ENCODE results near the gene RRAGD.

The RRAGD gene

GRCh38 chr6:89411145-89412070 is 665 bp downstream of the RRAGD start:
- Histone ChIP-seq H3K36me3 (ENCODE audit: control insufficient read depth in 2 of 2, insufficient read depth in 1 of 2, low read length in 2 of 2) (no peaks in the 10 kb centered on the region), H3K4me3 (ENCODE audit: low read depth, low read length) (peak overlapping the region; percentile 85), H3K9me3 (ENCODE audit: control insufficient read depth, insufficient read depth, low read depth, low read length) (no peaks in the 10 kb centered on the region), H3K27ac (ENCODE audit: extremely low read depth, low read depth, low read length) (peak overlapping the region; percentile 83), H3K4me1 (ENCODE audit: control insufficient read depth, insufficient read depth, low read length) (peaks cover 14% of the 10 kb centered on the region)
- ChIA-PET CTCF (interaction anchor here (0.6 to 2.5 kb wide), 10 partner anchors 21 to 1068 kb away, joined by 3 to 18 read pairs (median 3); no protein-coding TSS in a partner anchor), POLR2A (interaction anchor here (0.7 to 2.2 kb wide), 10 partner anchors 19 to 331 kb away, joined by 3 to 6 read pairs (median 3); partner anchors contain the start of genes PM20D2, PNRC1 and SRSF12)
- TF ChIP-seq KLF16 (tag by site-specific recombination; IDR thresholded peaks at IDR 0.05) (peak; percentile 79; the same call in 1 of the 2 replicates), ZNF692 (tag by site-specific recombination; IDR thresholded peaks at IDR 0.05) (peak; percentile 72), HOXD13 (CRISPR knock-in tag; IDR thresholded peaks at IDR 0.05; ENCODE audit: borderline replicate concordance) (no peak), KLF9 (tag by site-specific recombination; IDR thresholded peaks at IDR 0.05; ENCODE audit: low read depth) (peak; percentile 56), ZNF341 (tag by site-specific recombination; IDR thresholded peaks at IDR 0.05; ENCODE audit: low read depth) (peak; percentile 95), ZNF76 (tag by site-specific recombination; IDR thresholded peaks at IDR 0.05; ENCODE audit: borderline replicate concordance, low read depth) (peak; percentile 14; the same call in 1 of the 2 replicates), OSR2 (tag by site-specific recombination; IDR thresholded peaks at IDR 0.05) (no peak), ZNF19 (tag by site-specific recombination; IDR thresholded peaks at IDR 0.05; ENCODE audit: low read depth) (no peak), ZBTB17 (tag by site-specific recombination; IDR thresholded peaks at IDR 0.05) (peak; percentile 35; the same call in 1 of the 2 replicates), ZBTB48 (tag by site-specific recombination; IDR thresholded peaks at IDR 0.05) (peak; percentile 60; the same call in 1 of the 2 replicates), ZBTB7A (tag by site-specific recombination; IDR thresholded peaks at IDR 0.05; ENCODE audit: low read depth) (peak; percentile 32; the same call in 1 of the 2 replicates), ZNF335 (tag by site-specific recombination; conservative IDR thresholded peaks at IDR 0.05) (peak; percentile 96), ZNF658 (tag by site-specific recombination; IDR thresholded peaks at IDR 0.05) (no peak), ZBTB10 (tag by site-specific recombination; IDR thresholded peaks at IDR 0.05) (0 out of 2 replicates have a peak, but pooled peaks have one; percentile 52), ZNF324 (tag by site-specific recombination; IDR thresholded peaks at IDR 0.05) (0 out of 2 replicates have a peak, but pooled peaks have one; percentile 40), ZNF747 (tag by site-specific recombination; IDR thresholded peaks at IDR 0.05) (no peak), ZNF366 (tag by site-specific recombination; conservative IDR thresholded peaks at IDR 0.05) (peak; percentile 93), ZXDB (tag by site-specific recombination; IDR thresholded peaks at IDR 0.05) (peak; percentile 40), ZNF362 (tag by site-specific recombination; IDR thresholded peaks at IDR 0.05) (peak; percentile 46; the same call in 1 of the 2 replicates), ZNF398 (tag by site-specific recombination; IDR thresholded peaks at IDR 0.05) (peak; percentile 96), ZFP69B (tag by site-specific recombination; IDR thresholded peaks at IDR 0.05) (peak; percentile 51; the same call in 1 of the 2 replicates), ZFP37 (tag by site-specific recombination; IDR thresholded peaks at IDR 0.05) (0 out of 2 replicates have a peak, but pooled peaks have one; percentile 52), ZNF513 (tag by site-specific recombination; IDR thresholded peaks at IDR 0.05) (peak; percentile 50; the same call in 1 of the 2 replicates), ZNF394 (tag by site-specific recombination; IDR thresholded peaks at IDR 0.05; ENCODE audit: borderline replicate concordance) (peak; percentile 54; the same call in 1 of the 2 replicates)
